Measurements from ENCODE around the gene FAM3A. TPM values are rescaled to one million over a fixed set of nuclear protein-coding genes. Genes with fewer than 3 reads are reported as not detected.

FAM3A gene
- total and polyA plus RNA-seq, 2 experiments from 2014 or later, result 12.0 to 16.5 TPM

- no peak overlapping the region; the same call in 2 of the 3 replicates for H3K4me3 Mint-ChIP-seq
- Histone ChIP-seq H3K9me2 (ENCODE audit: insufficient read depth) (no peaks in the 10 kb centered on the region), H2AFZ (no peak overlapping the region), H3K36me3 (ENCODE audit: insufficient read depth) (no peaks in the 10 kb centered on the region), H4K20me1 (replicated peaks; ENCODE audit: insufficient read depth) (no peaks in the 10 kb centered on the region; the same call in 1 of the 2 replicates), H3K4me3 (no peak overlapping the region), H3F3A (replicated peaks; ENCODE audit: low read depth) (no peaks in the 10 kb centered on the region), H3K4me2 (no peak overlapping the region), H3K4me1 (ENCODE audit: insufficient read depth) (no peaks in the 10 kb centered on the region), H3K27me3 (ENCODE audit: insufficient read depth) (no peaks in the 10 kb centered on the region), H3K27ac (ENCODE audit: low read depth) (no peak overlapping the region), H3K79me2 (replicated peaks; ENCODE audit: insufficient read depth) (no peaks in the 10 kb centered on the region)
- H3K27ac Mint-ChIP-seq, result no peak overlapping the region
- H3K36me3 Mint-ChIP-seq (ENCODE audit: low read depth), result peaks cover 5% of the 10 kb centered on the region; the same call in 1 of the 3 replicates
- TF ChIP-seq EZH2 (IDR thresholded peaks at IDR 0.05; ENCODE audit: low read depth, unreplicated experiment), result no peak
- TF ChIP-seq CREB1 (CRISPR knock-in tag; IDR thresholded peaks at IDR 0.05; ENCODE audit: low read depth), result no peak
- TF ChIP-seq STAT1 (IDR thresholded peaks at IDR 0.05; ENCODE audit: unreplicated experiment), result no peak
- H3K9me3 Mint-ChIP-seq, result no peaks in the 10 kb centered on the region
- peaks cover 7% of the 10 kb centered on the region for H3K27me3 Mint-ChIP-seq (ENCODE audit: insufficient read depth, low read depth, poor library complexity)
- H3K4me1 Mint-ChIP-seq, result peaks cover 10% of the 10 kb centered on the region; the same call in 2 of the 3 replicates
- ATAC-seq (no peak), DNase-seq (ENCODE audit: low spot score) (no peak)
Observed at GRCh38 chrX:154481911-154482601, 34.0 kb downstream of the FAM3A start.

GRCh38 chrX:154481195-154481594, 34.8 kb downstream of the FAM3A start:
- H3K4me2 ChIP-seq, result no peak overlapping the region
- H2AFZ ChIP-seq, result no peak overlapping the region
- H3K27me3 ChIP-seq (ENCODE audit: insufficient read depth), result no peaks in the 10 kb centered on the region
- TF ChIP-seq CTCF (conservative IDR thresholded peaks at IDR 0.05; ENCODE audit: low read depth in 2 of 2), result no peak
- no peak for TF ChIP-seq ZNF331 (CRISPR knock-in tag; IDR thresholded peaks at IDR 0.05; ENCODE audit: low read depth)
- no peak for TF ChIP-seq EZH2phosphoT487 (IDR thresholded peaks at IDR 0.05; ENCODE audit: unreplicated experiment)
- TF ChIP-seq NANOG (IDR thresholded peaks at IDR 0.05; ENCODE audit: borderline replicate concordance), result no peak
- no peak for TF ChIP-seq JUNB (IDR thresholded peaks at IDR 0.05; ENCODE audit: unreplicated experiment)
- no peak for TF ChIP-seq POLR2AphosphoS5 (IDR thresholded peaks at IDR 0.05; ENCODE audit: low read depth)
- TF ChIP-seq EZH2 (IDR thresholded peaks at IDR 0.05; ENCODE audit: low read depth, unreplicated experiment), result no peak
- TF ChIP-seq STAT1 (IDR thresholded peaks at IDR 0.05; ENCODE audit: unreplicated experiment), result no peak
- H3K4me3 ChIP-seq, result no peak overlapping the region
- H4K20me1 ChIP-seq (replicated peaks; ENCODE audit: insufficient read depth), result no peaks in the 10 kb centered on the region; the same call in 1 of the 2 replicates
- H3K4me1 ChIP-seq (ENCODE audit: insufficient read depth), result no peaks in the 10 kb centered on the region
- Mint-ChIP-seq H3K4me1 (peaks cover 10% of the 10 kb centered on the region; the same call in 2 of the 3 replicates), H3K9me3 (no peaks in the 10 kb centered on the region), H3K27ac (no peak overlapping the region), H3K27me3 (ENCODE audit: insufficient read depth, low read depth, poor library complexity) (peaks cover 6% of the 10 kb centered on the region), H3K36me3 (ENCODE audit: low read depth) (peaks cover 5% of the 10 kb centered on the region; the same call in 1 of the 3 replicates), H3K4me3 (no peak overlapping the region)
- no peaks in the 10 kb centered on the region for H3K36me3 ChIP-seq (ENCODE audit: insufficient read depth)
- no peak overlapping the region for H3K27ac ChIP-seq (ENCODE audit: low read depth)
- H3K79me2 ChIP-seq (replicated peaks; ENCODE audit: insufficient read depth), result no peaks in the 10 kb centered on the region
- H3K9me2 ChIP-seq (ENCODE audit: insufficient read depth), result no peaks in the 10 kb centered on the region
- ATAC-seq (no peak), DNase-seq (ENCODE audit: low spot score) (no peak)
- H3F3A ChIP-seq (replicated peaks; ENCODE audit: low read depth), result no peaks in the 10 kb centered on the region

Data from GM23338 (cell line).